HepG2 (cell line): Measurements from ENCODE around the gene TTC39C. TPM values are rescaled to one million over a fixed set of nuclear protein-coding genes. Genes with fewer than 3 reads are reported as not detected.
A peak's percentile ranks its signal among the peaks of the same experiment; 100 is the strongest.

ENCODE experiments used
- GTF2F1 ChIP-seq: fragments of 150-350 bp; IDR thresholded peaks from 2 replicates; pipeline ENCODE4 v1.6.1; 2014; ENCODE audit warnings: low read length
- HIC2 ChIP-seq: sonication (generic); formaldehyde crosslinking; IDR thresholded peaks from 2 replicates; pipeline ENCODE4 v1.9.0; 2022; ENCODE audit warnings: low read depth, missing genetic modification reagents
- HNRNPLL ChIP-seq: fragments of 200-400 bp; formaldehyde crosslinking; IDR thresholded peaks from 2 replicates; pipeline ENCODE4 v1.6.1; 2017; ENCODE audit warnings: mild to moderate bottlenecking, low read depth, low read length; ENCODE audit not compliant: poor library complexity, severe bottlenecking
- KDM5A ChIP-seq: fragments of 200-600 bp; sonication (generic); IDR thresholded peaks from 2 replicates; pipeline ENCODE4 v1.7.0; 2018; ENCODE audit warnings: antibody characterized with exemption, mild to moderate bottlenecking, low read length, borderline replicate concordance
- NAIF1 ChIP-seq: sonication (generic); formaldehyde crosslinking; IDR thresholded peaks from 2 replicates; pipeline ENCODE4 v1.5.0; 2020; ENCODE audit warnings: mild to moderate bottlenecking, missing genetic modification reagents, borderline replicate concordance
- NFAT5 ChIP-seq: sonication (generic); formaldehyde crosslinking; IDR thresholded peaks from 2 replicates; pipeline ENCODE4 v1.4.0; 2020; ENCODE audit warnings: missing genetic modification reagents
- POLR2A ChIP-seq, 2 experiments: IDR thresholded peaks; 2 replicates each; pipeline ENCODE4 v1.6.1; 2011; ENCODE audit warnings: low read depth in 2 of 2, low read length in 2 of 2, mild to moderate bottlenecking in 1 of 2, moderate library complexity in 1 of 2; ENCODE audit not compliant: insufficient read depth in 1 of 2
- RXRB ChIP-seq: IDR thresholded peaks from 2 replicates; pipeline ENCODE4 v1.6.1; 2016; ENCODE audit warnings: borderline replicate concordance, missing genetic modification reagents, missing compliant biosample characterization
- SMAD9 ChIP-seq: sonication (generic); formaldehyde crosslinking; IDR thresholded peaks from 2 replicates; pipeline ENCODE4 v1.5.1; 2020; ENCODE audit warnings: mild to moderate bottlenecking, missing genetic modification reagents
- SOX5 ChIP-seq: IDR thresholded peaks from 2 replicates; pipeline ENCODE4 v1.6.1; 2016; ENCODE audit warnings: borderline replicate concordance
- SRSF1 ChIP-seq: fragments of 200-400 bp; formaldehyde crosslinking; optimal IDR thresholded peaks from 2 replicates; pipeline ENCODE3; 2017; ENCODE audit warnings: mild to moderate bottlenecking, low read depth, low read length, moderate library complexity
- USF2 ChIP-seq, 2 experiments: sonication (generic) in 1 of 2; formaldehyde crosslinking in 1 of 2; IDR thresholded peaks; 2 replicates each; pipeline versions ENCODE4 v1.5.1 to v1.6.1; 2011 to 2020; ENCODE audit warnings: borderline replicate concordance in 1 of 2, low read depth in 1 of 2, low read length in 1 of 2, mild to moderate bottlenecking in 1 of 2, missing genetic modification reagents in 1 of 2, moderate library complexity in 1 of 2
- ZNF205 ChIP-seq: IDR thresholded peaks from 2 replicates; pipeline ENCODE4 v1.6.1; 2018; ENCODE audit warnings: missing biosample characterization, missing genetic modification reagents
- ZNF569 ChIP-seq: sonication (generic); formaldehyde crosslinking; IDR thresholded peaks from 2 replicates; pipeline ENCODE4 v1.5.0; 2020; ENCODE audit warnings: mild to moderate bottlenecking, missing genetic modification reagents, moderate library complexity, borderline replicate concordance
- polyA plus RNA-seq, 8 experiments: library from polyadenylated mRNA; depleted of rRNA in 3 of 8; stranded (reverse) in 7 of 8; unstranded in 1 of 8; fragments of >200 nt; fragmentation: Illumina TruSeq in 4 of 8; extraction: Trizol in 4 of 8; gene quantifications; 2 replicates each; pipeline versions ENCODE4 v1.2.1 to v1.2.3, GENCODE V29; 2011 to 2016; ENCODE audit warnings: low read depth in 4 of 8, missing spikeins in 1 of 8, mixed read lengths in 1 of 8; ENCODE audit not compliant: insufficient read depth in 1 of 8
- total RNA-seq, 5 experiments: library from RNA; depleted of rRNA; stranded (reverse); fragments of >200 nt; fragmentation: Illumina TruSeq; extraction: Trizol; gene quantifications; 2 replicates each; pipeline ENCODE4 v1.2.3, GENCODE V29; 2016; ENCODE audit warnings: low read depth in 1 of 5

TTC39C gene
- total and polyA plus RNA-seq, 2 of the 13 experiments (the other 11 are each of a cell fraction or from before 2014, with no cell fraction given) = 19.1 to 25.9 TPM

GRCh38 chr18:24118750-24119577 is 104.4 kb downstream of the TTC39C start (continued):
- TF ChIP-seq NFAT5 (CRISPR knock-in tag) (no peak), NAIF1 (CRISPR knock-in tag) (no peak), POLR2A (IDR thresholded peaks at IDR 0.05; ENCODE audit: insufficient read depth in 1 of 2, low read depth in 2 of 2, low read length in 2 of 2) (no peak), SMAD9 (CRISPR knock-in tag) (no peak), SOX5 (peak; percentile 19; the same call in 1 of the 2 replicates), USF2 (IDR thresholded peaks at IDR 0.05; ENCODE audit: low read depth, low read length) (peak; percentile 81), USF2 (CRISPR knock-in tag; IDR thresholded peaks at IDR 0.05; ENCODE audit: borderline replicate concordance) (peak; percentile 90; the same call in 1 of the 2 replicates), KDM5A (no peak), ZNF569 (CRISPR knock-in tag) (no peak), ZNF205 (no peak), SRSF1 (no peak), GTF2F1 (no peak), RXRB (CRISPR knock-in tag) (0 out of 2 replicates have a peak, but pooled peaks have one; percentile 16), HIC2 (CRISPR knock-in tag) (no peak), HNRNPLL (no peak)
- TF ChIP-seq, all 625 proteins: peak for 13
